ENCODE results near the gene MIEF1.

The MIEF1 gene

GRCh38 chr22:39476664-39477063 is 25.4 kb upstream of the MIEF1 start:
- Histone ChIP-seq H3K4me1 (peaks cover 48% of the 10 kb centered on the region), H3K36me3 (no peaks in the 10 kb centered on the region; the same call in 1 of the 2 replicates), H3K27me3 (no peaks in the 10 kb centered on the region), H3K4me3 (no peak overlapping the region), H3K9ac (no peak overlapping the region), H3K27ac (no peak overlapping the region), H3K9me3 (no peaks in the 10 kb centered on the region), H3K4me2 (no peak overlapping the region), H4K20me1 (peaks cover 46% of the 10 kb centered on the region)
- TF ChIP-seq Cebpa-rat (IDR thresholded peaks at IDR 0.05), result no peak

GRCh38 chr22:39477542-39477941 is 24.5 kb upstream of the MIEF1 start:
- Histone ChIP-seq H3K27me3 (no peaks in the 10 kb centered on the region), H3K4me2 (no peak overlapping the region), H3K36me3 (no peaks in the 10 kb centered on the region; the same call in 1 of the 2 replicates), H3K4me3 (no peak overlapping the region), H3K9ac (no peak overlapping the region), H3K9me3 (no peaks in the 10 kb centered on the region), H3K4me1 (peaks cover 39% of the 10 kb centered on the region), H4K20me1 (peaks cover 44% of the 10 kb centered on the region), H3K27ac (no peak overlapping the region)
- TF ChIP-seq Cebpa-rat (IDR thresholded peaks at IDR 0.05), result no peak

GRCh38 chr22:39478441-39478850 is 23.6 kb upstream of the MIEF1 start:
- H3K4me3 ChIP-seq, result no peak overlapping the region
- no peaks in the 10 kb centered on the region; the same call in 1 of the 2 replicates for H3K36me3 ChIP-seq
- no peaks in the 10 kb centered on the region for H3K27me3 ChIP-seq
- no peak overlapping the region for H3K4me2 ChIP-seq
- H3K4me1 ChIP-seq, result peaks cover 36% of the 10 kb centered on the region
- no peak overlapping the region for H3K9ac ChIP-seq
- H3K27ac ChIP-seq, result no peak overlapping the region
- no peak for TF ChIP-seq Cebpa-rat (IDR thresholded peaks at IDR 0.05)
- peaks cover 44% of the 10 kb centered on the region for H4K20me1 ChIP-seq
- H3K9me3 ChIP-seq, result no peaks in the 10 kb centered on the region

GRCh38 chr22:39479254-39479653 is 22.8 kb upstream of the MIEF1 start:
- no peak overlapping the region for H3K4me2 ChIP-seq
- no peaks in the 10 kb centered on the region for H3K9me3 ChIP-seq
- TF ChIP-seq Cebpa-rat (IDR thresholded peaks at IDR 0.05), result no peak
- no peaks in the 10 kb centered on the region for H3K27me3 ChIP-seq
- no peak overlapping the region for H3K4me3 ChIP-seq
- no peak overlapping the region for H3K27ac ChIP-seq
- H4K20me1 ChIP-seq, result peaks cover 44% of the 10 kb centered on the region
- peaks cover 28% of the 10 kb centered on the region for H3K4me1 ChIP-seq
- H3K9ac ChIP-seq, result no peak overlapping the region
- H3K36me3 ChIP-seq, result no peaks in the 10 kb centered on the region; the same call in 1 of the 2 replicates

- no peaks in the 10 kb centered on the region for H3K9me3 ChIP-seq
- no peak overlapping the region for H3K4me3 ChIP-seq
- no peak overlapping the region for H3K27ac ChIP-seq
- H3K27me3 ChIP-seq, result no peaks in the 10 kb centered on the region
- TF ChIP-seq Cebpa-rat (IDR thresholded peaks at IDR 0.05), result no peak
- H3K36me3 ChIP-seq, result no peaks in the 10 kb centered on the region; the same call in 1 of the 2 replicates
- peaks cover 15% of the 10 kb centered on the region for H3K4me1 ChIP-seq
- no peak overlapping the region for H3K4me2 ChIP-seq
- H4K20me1 ChIP-seq, result peaks cover 44% of the 10 kb centered on the region
- no peak overlapping the region for H3K9ac ChIP-seq
Measured at GRCh38 chr22:39480557-39480956, 21.5 kb upstream of the MIEF1 start.

- Histone ChIP-seq H3K36me3 (no peaks in the 10 kb centered on the region; the same call in 1 of the 2 replicates), H4K20me1 (peaks cover 44% of the 10 kb centered on the region), H3K4me1 (peaks cover 10% of the 10 kb centered on the region), H3K4me2 (no peak overlapping the region), H3K4me3 (no peak overlapping the region), H3K27ac (no peak overlapping the region), H3K9me3 (no peaks in the 10 kb centered on the region), H3K27me3 (no peaks in the 10 kb centered on the region), H3K9ac (no peak overlapping the region)
- no peak for TF ChIP-seq Cebpa-rat (IDR thresholded peaks at IDR 0.05)
Measured at GRCh38 chr22:39481054-39481453, 21.0 kb upstream of the MIEF1 start.

- H3K4me2 ChIP-seq, result no peak overlapping the region
- peaks cover 44% of the 10 kb centered on the region for H4K20me1 ChIP-seq
- peaks cover 6% of the 10 kb centered on the region; the same call in 1 of the 2 replicates for H3K4me1 ChIP-seq
- TF ChIP-seq Cebpa-rat (IDR thresholded peaks at IDR 0.05), result no peak
- no peak overlapping the region for H3K4me3 ChIP-seq
- no peaks in the 10 kb centered on the region; the same call in 1 of the 2 replicates for H3K36me3 ChIP-seq
- H3K9ac ChIP-seq, result no peak overlapping the region
- no peaks in the 10 kb centered on the region for H3K27me3 ChIP-seq
- H3K9me3 ChIP-seq, result no peaks in the 10 kb centered on the region
- no peak overlapping the region for H3K27ac ChIP-seq
Measured at GRCh38 chr22:39481595-39481994, 20.5 kb upstream of the MIEF1 start.

GRCh38 chr22:39482768-39483167 is 19.3 kb upstream of the MIEF1 start:
- Histone ChIP-seq H3K4me2 (no peak overlapping the region), H3K36me3 (peaks cover 6% of the 10 kb centered on the region; the same call in 1 of the 2 replicates), H3K9me3 (no peaks in the 10 kb centered on the region), H3K4me1 (peaks cover 6% of the 10 kb centered on the region; the same call in 1 of the 2 replicates), H3K27me3 (no peaks in the 10 kb centered on the region), H3K27ac (no peak overlapping the region), H4K20me1 (peaks cover 37% of the 10 kb centered on the region), H3K9ac (no peak overlapping the region), H3K4me3 (no peak overlapping the region)
- no peak for TF ChIP-seq Cebpa-rat (IDR thresholded peaks at IDR 0.05)

GRCh38 chr22:39486951-39487825 is 14.9 kb upstream of the MIEF1 start:
- H3K36me3 ChIP-seq, result peaks cover 16% of the 10 kb centered on the region
- TF ChIP-seq Cebpa-rat (IDR thresholded peaks at IDR 0.05), result no peak
- H3K9ac ChIP-seq, result no peak overlapping the region
- no peaks in the 10 kb centered on the region for H4K20me1 ChIP-seq
- no peaks in the 10 kb centered on the region for H3K27me3 ChIP-seq
- peaks cover 29% of the 10 kb centered on the region for H3K4me1 ChIP-seq
- no peak overlapping the region for H3K27ac ChIP-seq
- H3K4me2 ChIP-seq, result no peak overlapping the region
- no peak overlapping the region for H3K4me3 ChIP-seq
- no peaks in the 10 kb centered on the region for H3K9me3 ChIP-seq

GRCh38 chr22:39487826-39488520 is 14.1 kb upstream of the MIEF1 start:
- Histone ChIP-seq H3K27me3 (no peaks in the 10 kb centered on the region), H3K36me3 (peaks cover 16% of the 10 kb centered on the region), H3K9me3 (no peaks in the 10 kb centered on the region), H4K20me1 (no peaks in the 10 kb centered on the region), H3K4me2 (no peak overlapping the region), H3K27ac (no peak overlapping the region), H3K9ac (no peak overlapping the region), H3K4me1 (peaks cover 28% of the 10 kb centered on the region), H3K4me3 (no peak overlapping the region)
- no peak for TF ChIP-seq Cebpa-rat (IDR thresholded peaks at IDR 0.05)
